Uterus (tissue), 2 donors: ENCODE results near the gene RXRG.

Source experiments
- CTCF ChIP-seq, 4 experiments: fragments of 200-600 bp in 2 of 4; fragments of 450-650 bp in 2 of 4; sonication (generic) in 2 of 4; IDR thresholded peaks; one replicate each; pipeline ENCODE4 v1.5.1; 2016 to 2019; ENCODE audit warnings: antibody characterized with exemption in 4 of 4, mild to moderate bottlenecking in 2 of 4, moderate library complexity in 1 of 4
- POLR2A ChIP-seq, 2 donors: fragments of 450-650 bp; IDR thresholded peaks; one replicate each; pipeline ENCODE4 v1.6.1; 2016; ENCODE audit warnings: antibody characterized with exemption in 2 of 2, mild to moderate bottlenecking in 1 of 2, moderate library complexity in 1 of 2

- TF ChIP-seq CTCF (IDR thresholded peaks at IDR 0.05) (no peak), POLR2A (IDR thresholded peaks at IDR 0.05) (no peak)
These were observed 25.1 kb downstream of the RXRG start for GRCh38 chr1:165419839-165420238.
